Ecto neural progenitor cell (in vitro differentiated cells): Measurements from ENCODE around the gene ZCRB1.
"Not testable (repeated sequence)": the region's sequence is repeated elsewhere in the genome, so short reads cannot be mapped to it uniquely, and the experiment has no call there.

Experiments used
- DNase-seq: peaks from one replicate; pipeline ENCODE4 v3.0.0-alpha.2; 2018; ENCODE audit warnings: low spot score

ZCRB1 gene, protein sequence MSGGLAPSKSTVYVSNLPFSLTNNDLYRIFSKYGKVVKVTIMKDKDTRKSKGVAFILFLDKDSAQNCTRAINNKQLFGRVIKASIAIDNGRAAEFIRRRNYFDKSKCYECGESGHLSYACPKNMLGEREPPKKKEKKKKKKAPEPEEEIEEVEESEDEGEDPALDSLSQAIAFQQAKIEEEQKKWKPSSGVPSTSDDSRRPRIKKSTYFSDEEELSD

DNA sequence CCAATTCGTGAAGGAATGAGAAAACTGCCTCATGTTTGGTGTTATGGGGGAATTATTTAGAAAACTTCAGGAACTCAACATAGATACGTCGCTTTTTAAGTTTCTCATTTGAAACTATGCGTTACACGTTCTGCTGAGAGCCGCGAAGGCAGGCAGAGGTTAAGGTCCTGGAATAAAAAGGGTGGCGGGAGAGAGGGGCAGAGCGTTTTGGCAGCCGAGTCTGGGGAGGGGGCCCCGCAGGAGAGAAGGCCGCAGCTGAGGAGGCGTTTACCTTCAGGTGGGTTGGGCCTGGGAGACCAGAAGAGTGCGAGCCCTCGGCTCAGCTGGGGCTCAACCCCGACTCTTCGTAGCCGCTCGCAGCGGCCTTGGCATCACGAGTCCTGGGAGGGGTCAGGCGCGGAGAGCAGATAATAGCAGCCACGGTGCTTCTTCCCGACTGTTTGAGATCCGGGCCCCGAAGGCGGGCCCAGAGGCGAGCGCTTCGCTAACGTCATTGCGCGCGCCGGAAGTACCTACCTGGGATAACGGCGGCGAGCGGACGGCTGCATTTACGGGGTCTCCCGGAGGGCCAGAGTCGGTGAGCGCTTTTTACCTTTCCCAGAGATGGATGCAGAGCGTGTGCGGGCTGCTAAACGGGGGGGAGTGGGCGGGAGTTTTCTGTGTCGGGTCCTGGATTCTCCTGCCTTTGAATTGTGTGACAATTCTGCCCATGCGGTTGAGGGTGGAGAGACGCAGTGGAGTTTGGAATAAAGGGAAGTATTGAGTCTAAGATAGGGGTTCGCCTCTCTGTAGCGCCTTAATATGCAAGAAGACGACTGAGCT, at the start of gene ZCRB1, which contains the start of gene PPHLN1:
Gene ZCRB1, minus strand, starts transcription at position 442 of the 822 bp plus-strand sequence. CDS start 1,992 bp downstream, outside the sequence.
Gene PPHLN1, plus strand, starts transcription at position 515 of the 822 bp plus-strand sequence. CDS start 9,736 bp downstream, outside the sequence.
- DNase-seq, result peak; percentile 94

DNA sequence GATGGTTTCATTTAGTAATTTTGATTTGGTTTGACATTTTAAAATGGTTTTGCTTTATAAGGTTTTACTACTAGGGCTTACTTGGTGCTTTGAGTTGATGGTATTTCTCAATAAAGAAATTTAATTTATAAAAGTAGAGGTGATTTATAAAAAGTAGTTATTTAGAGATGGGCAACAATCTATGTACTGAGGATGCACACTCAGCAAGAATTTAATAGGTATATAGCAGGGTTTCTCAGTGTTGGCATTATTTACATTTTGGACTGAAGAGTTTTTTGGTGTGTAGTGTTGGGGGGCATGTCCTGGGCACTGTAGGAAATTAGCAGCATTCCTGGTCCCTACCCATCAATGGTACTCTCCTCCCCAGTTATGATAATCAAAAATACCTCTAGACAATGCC, 47.8 kb upstream of the ZCRB1 start:
- DNase-seq, result no peak

DNA sequence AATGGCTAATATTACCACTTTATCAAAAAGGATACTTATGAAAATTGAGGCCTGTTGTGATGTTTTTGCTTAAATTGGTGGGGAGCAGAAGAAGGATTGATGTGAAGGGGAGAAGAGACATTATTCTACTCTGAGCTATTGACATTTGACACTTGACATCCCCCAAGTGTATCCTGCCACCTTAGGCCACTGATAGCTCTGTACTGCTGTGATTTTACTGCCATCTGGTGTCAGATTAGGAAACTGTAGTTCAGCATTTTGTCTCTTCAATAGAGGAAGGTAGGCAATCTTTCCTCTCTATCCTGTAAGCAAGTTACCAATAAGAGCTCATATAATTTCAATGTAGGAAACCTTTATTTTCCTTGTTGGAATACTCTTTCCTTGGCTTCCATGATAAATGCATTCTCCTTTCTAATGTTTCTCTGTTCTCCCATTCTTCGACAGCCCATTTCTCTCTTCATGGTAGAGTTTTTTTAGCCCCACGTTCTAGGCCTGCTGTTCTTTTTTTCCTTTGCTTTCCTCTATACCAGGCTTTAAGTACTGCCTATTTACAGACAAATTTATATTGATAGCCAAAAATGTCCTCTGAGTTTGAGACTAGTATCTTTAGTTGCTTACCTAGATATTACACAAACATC, 46.4 kb upstream of the ZCRB1 start:
- no peak for DNase-seq

DNA sequence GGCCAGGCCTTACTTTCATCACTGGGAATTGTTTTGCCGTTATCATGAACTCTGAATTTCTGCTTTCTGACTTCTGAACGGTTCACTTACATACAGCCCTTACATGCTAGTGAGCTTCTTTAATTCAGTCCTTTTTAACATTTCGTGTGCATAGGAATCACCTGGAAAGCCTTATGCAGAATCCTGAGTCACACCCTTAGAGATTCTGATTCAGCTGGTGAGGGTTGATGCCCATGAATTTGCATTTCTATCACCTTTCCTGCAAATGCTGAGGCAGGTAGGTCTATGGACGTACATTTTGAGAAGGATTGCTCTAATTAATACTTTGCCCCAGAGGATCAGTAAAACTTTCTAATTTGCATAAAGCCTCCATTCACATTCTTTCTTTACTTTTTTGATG, 44.1 kb upstream of the ZCRB1 start:
- no peak for DNase-seq

DNA sequence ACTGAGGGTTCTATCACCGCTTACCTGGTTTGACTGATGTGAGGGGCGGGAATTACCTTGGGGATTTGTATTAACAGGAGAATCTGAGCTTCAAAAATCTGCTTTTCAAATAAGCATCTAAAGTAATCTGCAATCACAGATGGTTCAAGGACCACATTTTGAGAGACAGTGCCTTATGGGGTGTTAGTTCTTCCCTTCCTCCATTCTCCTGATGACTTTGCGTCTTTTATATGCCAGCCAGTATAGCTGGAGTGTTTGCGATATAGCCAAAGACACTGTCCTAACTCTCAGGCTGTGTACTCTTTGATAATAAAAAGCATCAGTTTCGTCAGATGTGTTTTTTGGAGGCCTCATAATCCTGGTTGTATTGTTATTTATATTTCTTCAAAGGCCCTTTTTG, 39.6 kb upstream of the ZCRB1 start:
- DNase-seq, result no peak

DNA sequence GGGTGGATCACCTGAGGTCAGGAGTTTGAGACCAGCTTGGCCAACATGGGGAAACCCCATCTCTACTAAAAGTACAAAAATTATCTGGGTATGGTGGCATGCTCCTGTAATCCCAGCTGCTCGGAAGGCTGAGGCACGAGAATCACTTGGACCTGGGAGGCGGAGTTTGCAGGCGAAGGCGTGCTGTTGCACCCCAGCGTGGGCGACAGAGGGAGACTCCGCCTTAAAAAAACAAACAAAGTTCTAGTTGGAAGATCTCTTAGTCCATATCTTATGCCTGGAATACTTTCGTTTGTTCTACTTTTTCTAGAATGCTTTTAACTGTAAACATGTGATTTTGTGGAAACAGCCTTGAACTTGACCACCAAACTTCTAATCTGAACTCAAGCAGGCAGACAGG, 38.8 kb upstream of the ZCRB1 start:
- DNase-seq, result no peak

DNA sequence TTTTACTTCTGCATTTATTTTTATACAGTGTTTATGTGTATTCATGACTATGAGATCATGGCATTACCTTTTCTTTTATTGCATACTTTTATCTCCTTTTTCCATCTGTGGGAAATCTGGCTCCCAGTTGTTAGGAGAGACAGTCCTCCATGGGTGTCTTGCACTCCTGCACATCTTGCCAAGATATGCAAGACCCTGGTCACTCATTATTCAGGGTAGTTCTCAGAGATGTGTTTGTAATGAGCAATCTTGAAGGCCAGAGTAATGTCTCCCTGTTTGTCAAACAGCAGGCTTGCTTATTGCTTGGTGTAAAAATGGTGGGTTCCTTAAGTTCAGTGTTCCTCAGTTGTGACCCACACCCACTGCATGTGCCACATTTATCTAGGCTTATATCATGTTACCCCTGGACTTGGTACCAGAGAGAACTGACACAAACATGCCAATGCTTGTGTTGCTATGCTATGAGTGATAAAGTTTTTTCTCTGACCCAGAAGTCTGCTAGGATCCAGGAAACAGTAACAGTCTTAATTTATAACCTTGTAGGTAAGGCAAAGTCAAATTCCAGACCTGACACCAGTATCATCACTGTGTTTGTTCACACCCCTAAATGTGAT, 36.9 kb upstream of the ZCRB1 start:
- no peak for DNase-seq

DNA sequence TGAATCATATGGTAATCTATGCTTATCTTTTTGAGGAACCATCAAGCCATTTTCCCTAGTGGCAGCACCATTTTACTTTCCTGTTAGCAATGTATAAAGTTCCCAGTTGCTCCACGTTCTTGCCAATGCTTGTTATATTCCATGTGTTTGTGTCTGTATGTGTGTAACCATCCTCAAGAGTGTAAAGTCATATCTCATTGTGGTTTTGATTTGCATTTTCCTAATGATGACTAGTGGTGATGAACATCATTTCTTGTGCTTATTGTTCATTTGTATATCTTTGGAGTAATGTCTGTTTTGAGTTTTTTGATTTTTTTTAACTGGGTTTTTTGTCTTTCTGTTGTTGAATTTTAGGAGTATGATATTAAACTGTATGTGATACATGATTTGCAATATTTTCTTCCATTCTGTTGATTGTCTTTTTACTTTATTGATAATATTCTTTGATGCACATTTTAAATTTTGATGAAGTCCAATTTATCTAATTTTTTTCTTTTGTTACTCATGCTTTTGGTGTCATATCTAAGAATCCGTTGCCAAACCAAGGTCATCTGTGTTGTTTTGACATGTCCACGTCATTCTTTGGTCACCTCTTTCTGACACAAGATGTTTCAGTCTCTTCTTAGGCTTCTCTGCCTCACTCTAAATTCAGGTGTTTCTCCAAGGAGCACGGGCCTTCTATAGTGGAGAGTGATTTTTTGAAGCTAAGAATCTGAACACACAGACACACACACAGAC, 36.2 kb upstream of the ZCRB1 start:
- no peak for DNase-seq

DNA sequence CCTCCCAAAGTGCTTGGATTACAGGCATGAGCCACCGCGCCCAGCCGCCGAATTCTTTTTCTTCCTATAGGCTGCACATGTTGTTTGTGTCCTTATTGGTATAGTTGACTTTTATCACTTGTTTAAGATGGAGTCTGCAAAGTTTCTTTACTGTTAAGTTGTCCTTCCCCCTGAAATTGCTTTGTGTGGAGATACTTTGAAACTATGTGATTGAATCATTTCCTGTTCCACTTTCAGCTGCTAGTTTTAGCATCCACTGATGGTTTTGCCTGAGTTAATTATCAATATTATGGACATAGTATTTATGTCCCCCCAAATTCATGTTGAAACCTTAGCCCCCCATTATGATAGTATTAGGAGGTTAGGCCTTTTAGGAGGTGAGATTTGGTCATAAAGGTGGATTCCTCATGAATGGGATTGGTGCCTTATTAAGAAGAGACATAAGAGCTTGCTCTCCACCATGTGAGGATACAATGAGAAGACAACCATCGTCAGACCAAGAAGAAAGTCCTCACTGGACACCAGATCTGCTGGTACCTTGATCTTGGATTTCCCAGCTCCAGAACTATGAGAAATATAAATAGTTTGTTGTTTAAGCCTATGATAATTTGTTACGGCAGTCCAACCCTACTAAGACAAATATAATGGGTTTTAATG, 35.0 kb upstream of the ZCRB1 start:
- no peak for DNase-seq

DNA sequence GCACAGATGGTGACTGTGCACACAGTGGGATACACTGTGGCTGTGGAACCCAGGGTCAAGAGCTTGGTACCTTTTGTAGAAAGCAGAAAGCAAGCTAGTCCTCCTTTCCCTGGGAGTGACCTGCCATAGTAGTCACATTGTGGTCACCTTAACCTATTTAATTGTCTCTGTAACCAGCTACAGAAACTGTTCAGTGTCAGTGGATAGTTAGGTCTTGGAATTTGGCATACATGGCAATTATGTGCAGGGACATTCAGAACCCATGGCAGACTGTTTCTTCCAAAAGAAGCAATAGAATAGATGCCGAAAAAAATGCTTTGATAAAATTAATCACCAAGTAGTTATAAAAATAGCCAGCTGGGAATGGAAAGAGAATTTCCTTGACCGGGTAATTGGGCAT, 30.4 kb upstream of the ZCRB1 start:
- no peak for DNase-seq

DNA sequence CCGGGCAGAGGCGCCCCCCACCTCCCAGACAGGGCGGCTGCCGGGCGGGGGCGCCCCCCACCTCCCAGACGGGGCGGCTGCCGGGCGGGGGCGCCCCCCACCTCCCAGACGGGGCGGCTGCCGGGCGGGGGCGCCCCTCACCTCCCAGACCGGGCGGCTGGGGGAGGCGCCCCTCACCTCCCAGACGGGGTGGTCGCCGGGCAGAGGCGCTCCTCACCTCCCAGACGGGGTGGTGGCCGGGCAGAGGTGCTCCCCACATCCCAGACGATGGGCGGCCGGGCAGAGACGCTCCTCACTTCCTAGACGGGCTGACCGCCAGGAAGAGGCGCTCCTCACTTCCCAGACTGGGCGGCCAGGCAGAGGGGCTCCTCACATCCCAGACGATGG, 24.1 kb upstream of the ZCRB1 start:
- not testable (repeated sequence) for DNase-seq

DNA sequence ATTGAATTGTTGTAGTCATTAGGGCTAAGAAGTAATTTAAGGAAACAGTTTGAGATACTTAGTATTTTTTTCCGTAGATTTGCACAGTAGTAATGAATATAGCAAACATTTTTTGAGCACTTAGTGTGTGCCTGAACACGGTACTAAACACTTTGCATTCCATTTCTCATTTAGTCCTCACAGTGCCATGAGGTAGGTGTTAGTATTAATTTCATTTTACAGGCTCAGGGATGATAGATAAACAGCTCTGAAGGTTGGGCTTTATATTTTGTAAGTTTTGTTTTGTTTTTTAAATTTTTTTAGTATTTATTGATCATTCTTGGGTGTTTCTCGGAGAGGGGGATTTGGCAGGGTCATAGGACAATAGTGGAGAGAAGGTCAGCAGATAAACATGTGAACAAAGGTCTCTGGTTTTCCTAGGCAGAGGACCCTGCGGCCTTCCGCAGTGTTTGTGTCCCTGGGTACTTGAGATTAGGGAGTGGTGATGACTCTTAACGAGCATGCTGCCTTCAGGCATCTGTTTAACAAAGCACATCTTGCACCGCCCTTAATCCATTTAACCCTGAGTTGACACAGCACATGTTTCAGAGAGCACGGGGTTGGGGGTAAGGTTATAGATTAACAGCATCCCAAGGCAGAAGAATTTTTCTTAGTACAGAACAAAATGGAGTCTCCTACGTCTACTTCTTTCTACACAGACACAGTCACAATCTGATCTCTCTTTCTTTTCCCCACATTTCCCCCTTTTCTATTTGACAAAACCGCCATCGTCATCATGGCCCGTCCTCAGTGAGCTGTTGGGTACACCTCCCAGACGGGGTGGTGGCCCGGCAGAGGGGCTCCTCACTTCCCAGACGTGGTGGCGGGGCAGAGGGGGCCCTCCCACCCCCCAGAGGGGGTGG, 23.5 kb upstream of the ZCRB1 start:
- not testable (repeated sequence) for DNase-seq

DNA sequence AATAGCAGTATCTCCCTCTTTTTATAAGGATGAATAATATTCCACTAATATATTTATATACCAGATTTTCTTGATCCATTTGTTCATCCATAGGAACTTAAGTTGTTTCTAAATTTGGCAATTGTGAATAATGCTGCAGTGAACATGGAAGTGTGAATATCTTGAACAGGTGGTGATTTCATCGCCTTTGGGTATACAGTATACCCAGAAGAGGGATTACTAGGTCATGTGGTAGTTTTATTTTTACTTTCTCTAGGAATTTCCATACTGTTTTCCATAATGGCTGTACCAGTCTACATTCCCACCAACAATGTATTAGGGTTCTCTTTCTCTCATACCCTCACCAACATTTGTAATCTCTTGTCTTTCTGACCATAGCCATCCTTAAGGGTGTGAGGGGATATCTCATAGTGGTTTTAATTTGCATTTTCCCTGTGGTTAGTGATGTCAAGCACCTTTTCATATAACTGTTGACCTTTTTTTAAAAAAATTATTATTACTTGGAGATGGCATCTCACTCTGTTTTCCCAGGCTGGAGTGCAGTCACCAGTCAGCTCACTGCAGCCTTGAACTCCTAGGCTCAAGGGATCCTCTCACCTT, 20.6 kb upstream of the ZCRB1 start:
- DNase-seq, result no peak

DNA sequence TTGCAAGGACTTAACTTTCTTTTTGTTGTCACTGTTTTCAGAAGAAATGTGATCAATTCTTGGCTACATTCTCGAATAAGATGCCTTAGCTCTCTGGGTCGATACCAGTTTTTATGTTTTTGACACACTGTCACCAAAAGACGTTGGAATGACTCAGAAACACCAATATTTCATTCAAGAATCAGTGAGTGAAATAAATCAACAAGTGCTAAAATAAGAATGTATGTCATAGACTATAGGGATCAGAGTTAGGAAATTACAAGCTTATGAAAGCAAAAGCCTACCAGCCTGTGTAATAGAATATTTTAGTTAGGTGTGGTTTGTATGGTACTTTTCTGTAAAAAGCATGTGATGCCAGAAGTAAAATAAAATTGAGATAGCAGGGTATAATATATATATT, 17.8 kb upstream of the ZCRB1 start:
- no peak for DNase-seq

DNA sequence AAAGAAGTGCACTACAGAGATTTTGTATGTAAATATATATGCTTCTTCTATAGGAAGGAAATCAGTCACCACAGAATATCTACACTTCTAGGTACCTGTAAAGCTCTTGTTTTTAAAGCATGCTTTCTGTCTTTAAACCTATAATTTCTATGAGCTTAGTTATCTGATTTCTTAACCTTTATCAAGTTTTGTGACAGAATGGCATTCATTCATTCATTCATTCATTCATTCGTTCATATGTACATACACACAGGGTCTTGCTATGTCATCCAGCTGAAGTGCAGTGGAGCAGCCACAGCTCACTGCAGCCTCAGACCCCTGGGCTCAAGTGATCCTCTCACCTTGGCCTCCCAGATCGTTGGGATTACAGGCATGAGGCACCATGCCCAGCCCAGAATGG, 16.1 kb upstream of the ZCRB1 start:
- DNase-seq, result no peak

DNA sequence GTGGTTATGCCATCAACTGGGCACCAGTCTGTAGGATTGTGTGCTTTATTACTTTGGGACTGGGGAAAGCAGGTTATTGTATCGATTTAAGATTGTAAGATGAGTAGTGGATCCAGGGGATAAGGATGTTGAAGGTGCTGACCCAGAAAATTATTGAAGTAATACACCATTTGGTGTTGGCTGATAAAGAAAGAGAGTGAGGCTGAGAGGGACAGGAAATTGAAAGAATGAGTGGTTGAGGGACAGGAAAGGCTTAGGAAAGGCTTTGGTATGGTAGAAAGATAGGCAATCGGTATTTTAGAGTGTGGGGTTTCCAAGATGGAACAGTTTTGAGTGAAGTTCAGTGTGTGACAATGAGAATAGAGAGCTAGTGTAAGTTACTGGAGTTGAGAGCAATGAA, 12.4 kb upstream of the ZCRB1 start:
- no peak for DNase-seq

DNA sequence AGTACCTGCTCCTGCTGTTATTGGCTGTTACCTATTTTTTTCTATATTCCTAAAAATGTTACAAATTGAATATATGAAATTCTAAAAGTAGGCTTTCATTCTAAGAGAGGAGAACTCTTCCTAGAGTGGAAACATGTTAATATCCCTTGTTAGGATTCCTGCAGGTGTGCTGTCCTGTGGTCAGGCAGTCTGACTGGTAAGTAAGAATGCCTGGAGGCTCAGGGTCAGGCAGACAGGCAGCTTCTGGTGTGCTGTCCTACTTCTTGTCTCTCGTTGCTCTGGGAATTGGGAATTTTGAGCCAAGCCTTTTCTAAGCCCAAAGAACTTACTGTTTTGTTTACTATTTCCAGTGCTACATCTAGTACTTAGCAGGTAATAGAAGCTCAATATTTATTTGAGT, 10.4 kb upstream of the ZCRB1 start:
- DNase-seq, result no peak

DNA sequence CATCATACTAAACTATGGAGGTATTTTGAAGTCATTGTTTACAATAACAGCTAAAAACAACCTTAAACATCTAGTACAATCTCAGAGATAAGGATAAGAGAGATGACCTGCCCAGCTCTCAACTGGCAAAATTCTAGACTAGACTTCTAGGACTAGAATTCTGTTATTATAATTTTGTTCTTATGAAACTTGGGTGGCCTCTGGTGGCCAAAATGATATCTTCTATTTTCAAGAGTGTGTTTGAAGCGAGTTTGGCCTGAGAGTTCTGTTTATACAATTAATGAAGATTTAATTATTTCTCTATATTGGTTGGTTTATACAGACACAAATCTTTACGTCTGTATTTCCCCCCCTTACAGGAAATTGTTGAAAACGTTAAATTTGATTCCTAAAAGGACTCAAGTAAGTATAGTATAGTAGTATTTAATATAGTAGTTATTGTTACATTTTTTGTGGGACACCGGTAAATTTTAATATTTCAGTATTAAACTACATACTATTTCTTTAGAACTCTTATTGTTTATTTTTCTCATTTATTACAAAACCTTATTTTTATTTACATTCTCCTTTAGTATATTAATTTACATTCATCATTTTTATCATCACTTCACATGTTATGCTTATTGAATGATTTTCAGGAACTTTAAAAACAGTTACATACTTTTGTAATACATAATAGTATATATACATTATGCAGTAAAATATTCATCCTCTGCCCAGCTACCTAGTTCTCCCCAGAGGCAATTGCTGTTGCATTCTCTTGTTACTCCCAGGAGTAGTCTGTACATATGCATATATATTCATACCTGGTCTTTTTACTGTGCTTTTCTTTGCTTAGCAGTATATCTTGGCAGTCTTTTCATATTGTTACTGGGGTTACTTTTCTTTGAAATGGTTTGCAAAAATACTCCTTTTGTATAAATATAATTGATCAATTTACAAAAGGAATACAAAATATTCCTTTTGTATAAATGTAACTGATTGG, 6.7 kb upstream of the ZCRB1 start:
- DNase-seq, result no peak

DNA sequence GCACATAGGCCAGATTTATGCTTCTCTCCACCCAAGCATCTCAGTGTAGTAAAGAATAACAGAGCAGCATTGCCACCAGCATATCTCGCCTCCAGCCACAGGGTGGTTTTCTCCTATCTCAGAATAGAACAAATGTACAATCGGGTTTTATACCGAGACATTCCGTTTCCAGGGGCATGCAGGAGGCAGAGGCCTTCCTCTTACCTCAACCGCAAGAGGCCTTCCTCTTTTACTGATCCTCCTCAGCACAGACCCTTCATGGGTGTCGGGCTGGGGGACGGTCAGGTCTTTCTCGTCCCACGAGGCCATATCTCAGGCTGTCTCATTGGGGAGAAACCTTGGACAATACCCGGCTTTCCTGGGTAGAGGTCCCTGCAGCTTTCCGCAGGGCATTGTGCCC, 4.2 kb upstream of the ZCRB1 start:
- DNase-seq, result not testable (repeated sequence)
